Measurements from ENCODE around the gene SLF1.
"Not testable (repeated sequence)": the region's sequence is repeated elsewhere in the genome, so short reads cannot be mapped to it uniquely, and the experiment has no call there.

Gene SLF1

DNA sequence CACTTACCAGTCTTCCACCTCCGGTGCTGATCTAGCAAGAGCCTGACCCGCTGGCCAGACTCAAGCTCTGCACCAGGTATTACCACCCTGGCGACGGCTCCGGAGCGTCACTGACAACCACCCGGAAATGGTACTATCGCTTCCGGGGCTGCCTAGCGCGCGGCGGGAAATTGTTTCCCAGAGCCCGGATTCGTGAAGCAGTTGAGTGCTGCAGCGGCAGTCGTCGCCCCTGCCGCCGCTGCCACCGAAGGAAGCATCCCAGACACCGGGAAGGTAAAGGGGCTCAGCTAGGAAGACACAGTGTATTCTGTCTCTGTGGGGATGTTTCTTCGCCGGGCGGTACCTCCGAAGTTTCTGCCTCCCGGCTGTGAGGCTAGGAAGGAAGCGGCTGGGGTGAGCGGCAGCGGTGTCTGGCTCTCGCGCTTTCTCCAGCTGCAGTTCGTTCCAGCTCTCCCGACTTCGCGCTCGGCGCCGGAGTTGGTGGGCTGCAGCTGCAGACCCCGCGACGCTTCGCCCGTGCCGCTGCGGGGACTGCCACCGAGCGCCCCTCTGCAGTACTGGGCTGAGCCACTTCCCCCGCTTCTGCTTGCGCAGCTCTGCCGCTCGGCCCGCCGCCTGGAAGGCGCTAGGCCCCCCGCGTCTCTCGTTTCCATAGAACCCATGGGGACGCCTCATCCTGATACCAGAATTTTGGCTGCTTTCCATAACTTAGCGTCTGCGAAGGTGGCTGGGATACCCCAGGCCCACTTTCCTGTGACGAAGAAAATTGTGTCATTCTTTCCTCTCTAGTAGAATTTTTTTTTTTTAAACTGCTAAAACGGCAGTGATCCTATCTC, at the start of gene SLF1, which contains the start of gene KIAA0825:
TSS of gene SLF1 (plus strand) at position 177 of the 836 bp plus-strand sequence. CDS start 10,142 bp downstream, outside the sequence.
TSS of gene KIAA0825 (minus strand) at position 112 of the 836 bp plus-strand sequence. CDS start 81,478 bp downstream, outside the sequence.
- peak; percentile 18 for DNase-seq

- DNase-seq, result no peak
Observed at GRCh38 chr5:94571415-94571814, 47.1 kb upstream of the SLF1 start.

- not testable (repeated sequence) for DNase-seq
Observed at GRCh38 chr5:94573349-94573748, 45.1 kb upstream of the SLF1 start.

DNA sequence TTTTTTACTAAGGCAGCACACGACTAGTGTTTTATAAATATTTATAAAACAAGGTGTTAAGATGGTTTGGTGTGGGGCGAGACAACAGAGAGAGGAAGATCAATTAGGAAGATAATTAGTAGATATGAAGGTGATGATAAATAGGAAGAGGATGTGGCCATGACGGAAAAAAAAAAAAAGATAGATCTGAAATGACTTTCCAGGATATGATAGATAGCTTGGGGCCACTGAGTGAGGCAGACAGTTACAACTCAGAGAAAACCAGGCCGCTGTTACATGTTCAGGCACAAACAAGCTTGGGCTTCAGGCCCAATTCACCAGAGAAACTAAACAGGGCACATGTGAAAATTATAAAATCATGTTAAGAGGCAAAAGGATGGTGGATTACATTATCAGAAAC, 43.3 kb upstream of the SLF1 start:
- no peak for DNase-seq

DNA sequence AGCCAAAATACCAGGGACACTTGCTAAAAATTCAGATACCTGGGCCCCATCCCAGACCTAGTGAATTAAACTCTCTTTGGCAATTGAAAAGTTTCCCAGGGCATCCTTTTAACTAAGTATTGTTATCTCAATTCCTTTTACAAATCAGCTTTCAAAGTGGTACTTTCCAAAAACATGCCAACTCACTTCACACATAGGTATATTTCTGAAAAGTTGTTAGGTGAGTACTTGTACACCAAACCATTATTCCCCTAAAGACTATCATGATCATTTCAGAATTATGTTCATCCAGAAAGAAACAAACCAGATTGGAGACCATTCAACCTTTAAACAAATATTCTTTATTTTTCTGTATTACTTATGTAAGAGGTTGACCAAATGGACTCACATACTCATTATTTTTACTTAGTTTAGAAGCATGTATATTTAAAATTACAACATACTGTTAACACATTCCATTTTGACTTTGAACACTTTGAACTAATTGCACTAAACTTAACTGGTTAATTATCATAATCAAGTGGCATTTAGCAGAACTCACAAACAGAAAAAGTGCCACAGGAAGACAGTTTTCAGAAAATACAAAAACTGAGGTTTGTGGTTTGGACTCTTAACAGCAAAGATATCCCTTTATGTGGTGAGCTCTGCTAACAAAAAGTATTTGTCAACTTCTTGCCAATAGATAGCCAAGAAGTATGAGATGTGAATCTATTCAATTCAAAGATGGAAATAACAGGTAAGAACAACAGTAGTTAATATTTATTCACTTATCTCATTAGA, 40.8 kb upstream of the SLF1 start:
- DNase-seq, result no peak

GRCh38 chr5:94595281-94595840, 23.1 kb upstream of the SLF1 start:
- DNase-seq, result no peak

GRCh38 chr5:94613583-94613982, 4.9 kb upstream of the SLF1 start:
- no peak for DNase-seq

- no peak for DNase-seq
Observed at GRCh38 chr5:94614156-94614805, 4.2 kb upstream of the SLF1 start.

DNA sequence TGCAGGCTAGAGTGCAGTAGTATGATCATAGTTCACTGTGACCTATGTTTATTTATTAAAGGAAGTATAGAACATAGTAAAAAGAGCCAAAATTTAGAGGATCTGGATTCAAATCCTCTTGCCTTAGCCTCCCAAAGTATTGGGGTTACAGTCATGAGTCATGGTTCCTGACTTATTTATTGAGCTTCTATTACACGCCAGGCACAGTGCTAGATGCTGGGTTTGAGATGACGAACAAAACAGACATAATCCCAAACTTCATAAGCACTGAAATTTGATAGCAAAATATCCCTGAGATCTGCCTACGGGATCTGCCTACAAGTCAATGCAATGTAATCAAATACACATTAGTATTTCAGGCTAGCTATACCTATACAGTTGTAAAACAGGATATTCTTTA, 2.6 kb upstream of the SLF1 start:
- DNase-seq, result no peak

GRCh38 chr5:94618029-94618492, 408 bp upstream of the SLF1 start:
- DNase-seq, result no peak

DNA sequence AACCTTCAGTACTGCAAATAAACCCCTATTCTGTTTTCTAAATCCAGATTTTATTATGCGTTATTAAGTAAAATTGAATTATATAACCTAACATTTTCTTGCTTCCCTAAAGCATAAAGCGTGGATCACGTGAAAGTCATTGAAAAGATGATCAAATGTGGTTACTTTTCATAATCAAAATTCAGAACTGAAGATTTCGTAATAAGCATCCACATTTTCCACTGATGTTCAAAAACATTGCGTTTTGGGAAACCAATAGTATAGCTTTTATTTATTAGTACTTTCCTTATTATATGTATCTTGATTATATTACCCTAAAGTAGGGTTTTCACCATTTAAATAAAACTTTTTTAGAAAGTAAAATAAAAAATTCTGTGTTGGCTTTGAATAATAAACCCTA, 1.8 kb downstream of the SLF1 start:
- DNase-seq, result no peak

GRCh38 chr5:94621763-94622162, 3.3 kb downstream of the SLF1 start:
- no peak for DNase-seq

- no peak for DNase-seq
Observed at GRCh38 chr5:94623011-94623410, 4.5 kb downstream of the SLF1 start.

GRCh38 chr5:94623877-94624276, 5.4 kb downstream of the SLF1 start:
- no peak for DNase-seq

- no peak for DNase-seq
Observed at GRCh38 chr5:94627191-94627590, 8.7 kb downstream of the SLF1 start.

DNA sequence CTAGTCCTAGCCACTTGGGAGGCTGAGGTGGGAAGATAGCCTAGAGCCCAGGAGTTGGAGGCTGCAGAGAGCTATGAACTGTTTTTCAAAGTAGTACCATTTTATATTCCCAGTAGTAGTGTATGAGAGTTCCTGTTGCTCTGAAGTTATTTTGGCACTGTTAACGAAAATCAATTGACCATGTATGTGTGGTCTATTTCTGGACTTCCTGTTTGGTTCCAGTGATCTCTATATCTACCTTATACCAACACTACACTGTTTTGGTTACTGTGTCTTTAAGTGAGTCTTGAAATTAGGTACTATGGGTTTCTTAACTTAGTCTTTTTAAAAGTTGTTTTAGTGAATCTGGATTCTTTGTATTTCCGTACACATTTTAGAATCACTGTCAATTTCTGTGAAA, 13.6 kb downstream of the SLF1 start:
- DNase-seq, result no peak

- no peak for DNase-seq
Observed at GRCh38 chr5:94640176-94640575, 21.7 kb downstream of the SLF1 start.

- DNase-seq, result no peak
Observed at GRCh38 chr5:94645053-94645452, 26.6 kb downstream of the SLF1 start.

DNA sequence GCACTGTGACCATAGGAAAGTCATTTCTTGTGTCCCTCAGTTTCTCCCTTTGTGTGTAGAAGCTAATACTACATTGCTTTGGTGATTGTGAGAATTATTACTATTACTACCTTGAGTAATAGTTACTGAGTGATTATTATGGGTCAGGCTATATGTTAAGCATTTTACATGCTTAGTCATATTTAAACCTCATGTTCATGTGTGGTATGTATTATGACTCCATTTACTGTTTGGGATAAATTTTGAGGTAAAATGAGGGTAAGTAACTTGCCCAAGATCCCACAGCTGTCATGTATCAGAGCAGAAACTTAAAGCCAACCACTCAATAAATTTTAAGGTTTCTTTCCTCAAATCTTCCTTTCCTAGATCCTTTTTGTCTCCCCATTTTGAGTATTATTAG, 28.3 kb downstream of the SLF1 start:
- DNase-seq, result no peak

DNA sequence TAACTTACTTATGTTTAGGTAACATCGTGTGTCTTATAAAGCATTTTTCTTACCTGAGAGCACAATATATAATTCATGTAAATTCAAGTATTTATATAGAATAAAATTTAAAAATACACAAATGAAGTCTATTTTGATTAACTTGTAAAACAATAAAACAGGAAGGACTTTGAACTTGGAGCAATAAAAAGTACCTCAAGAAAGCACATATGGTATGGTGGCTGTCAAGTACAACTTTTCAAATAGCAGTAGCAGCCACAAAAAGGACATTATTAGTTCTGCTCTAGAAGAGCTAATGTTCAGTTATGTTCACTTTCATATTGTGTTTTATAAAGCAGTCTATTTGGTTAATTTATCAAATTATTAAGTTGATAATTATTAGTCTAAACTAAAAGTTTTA, 31.4 kb downstream of the SLF1 start:
- no peak for DNase-seq

DNA sequence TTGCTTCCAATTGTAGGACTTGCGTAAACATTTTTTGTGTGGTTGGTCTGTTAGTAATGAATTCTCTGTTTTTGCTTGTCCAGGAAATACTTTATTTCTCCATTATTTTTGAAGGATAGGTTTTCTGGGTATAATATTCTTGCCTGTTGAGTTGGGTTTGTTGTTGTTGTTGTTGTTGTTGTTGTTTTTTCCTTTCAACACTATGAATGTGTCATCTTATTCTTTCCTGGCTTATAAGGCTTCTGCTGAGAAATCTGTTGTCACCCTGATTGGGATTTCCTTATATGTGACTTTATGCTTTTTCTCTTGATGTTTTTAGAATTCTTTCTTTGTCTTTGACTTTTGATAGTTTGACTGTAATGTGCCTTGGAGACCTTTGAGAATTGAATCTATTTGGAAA, 39.8 kb downstream of the SLF1 start:
- no peak for DNase-seq

- no peak for DNase-seq
Observed at GRCh38 chr5:94660506-94660905, 42.0 kb downstream of the SLF1 start.

- DNase-seq, result no peak
Observed at GRCh38 chr5:94661086-94661485, 42.6 kb downstream of the SLF1 start.
